HG03469 (cell line): ENCODE results near the gene ME3.
"Not testable (repeated sequence)": the region's sequence is repeated elsewhere in the genome, so short reads cannot be mapped to it uniquely, and the experiment has no call there.

Experiments
- ATAC-seq: cut with Tn5 transposase; IDR thresholded peaks from one replicate; pipeline ENCODE4 v1.9.1; 2021; ENCODE audit warnings: mild to moderate bottlenecking, moderate library complexity, moderate number of reproducible peaks; ENCODE audit not compliant: unreplicated experiment

ME3 gene

DNA sequence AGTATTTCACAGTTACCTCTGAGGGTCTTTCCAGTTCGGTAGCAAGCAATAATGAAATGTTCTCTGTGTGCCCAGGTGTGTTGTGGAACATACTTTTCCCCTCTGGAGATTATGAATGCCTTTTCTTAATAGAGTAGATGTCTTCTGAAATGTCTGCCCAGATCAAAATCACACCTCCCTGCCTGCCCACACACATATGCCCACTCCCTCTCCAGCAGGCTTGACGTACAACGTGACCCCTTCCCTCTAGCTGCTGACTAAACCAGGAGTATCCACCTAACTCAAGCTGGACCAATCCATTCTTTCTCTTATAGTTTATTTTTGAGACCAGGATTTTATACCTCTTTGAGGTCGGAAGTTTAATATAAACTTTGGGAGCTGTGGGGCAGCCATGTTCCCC is 48.7 kb downstream of the ME3 start:
- no peak for ATAC-seq

DNA sequence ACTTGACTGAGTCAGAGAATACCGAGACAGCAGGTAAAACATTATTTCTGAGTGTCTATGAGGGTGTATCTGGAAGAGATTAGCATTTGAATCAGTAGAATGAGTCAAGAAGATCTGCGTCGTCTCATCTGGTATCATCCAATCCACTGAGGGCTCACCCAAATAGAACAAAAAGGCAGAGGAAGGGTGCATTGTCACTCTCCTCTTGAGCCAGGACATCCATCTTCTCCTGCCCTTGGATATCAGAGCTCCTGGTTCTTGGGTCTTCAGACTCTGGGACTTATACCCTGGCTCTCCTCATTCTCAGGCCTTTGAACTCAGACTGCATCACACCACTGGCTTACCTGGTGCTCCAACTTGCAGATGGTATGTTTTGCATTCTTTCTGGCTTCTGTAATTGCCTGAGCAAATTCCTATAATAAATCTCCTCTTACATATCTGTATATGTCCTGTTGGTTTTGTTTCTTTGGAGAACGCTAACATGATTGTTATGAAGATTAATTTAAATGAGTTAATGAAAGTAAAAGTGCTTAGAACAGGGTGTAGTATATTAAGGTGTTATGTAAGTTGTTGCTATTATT is 49.3 kb downstream of the ME3 start:
- no peak for ATAC-seq

DNA sequence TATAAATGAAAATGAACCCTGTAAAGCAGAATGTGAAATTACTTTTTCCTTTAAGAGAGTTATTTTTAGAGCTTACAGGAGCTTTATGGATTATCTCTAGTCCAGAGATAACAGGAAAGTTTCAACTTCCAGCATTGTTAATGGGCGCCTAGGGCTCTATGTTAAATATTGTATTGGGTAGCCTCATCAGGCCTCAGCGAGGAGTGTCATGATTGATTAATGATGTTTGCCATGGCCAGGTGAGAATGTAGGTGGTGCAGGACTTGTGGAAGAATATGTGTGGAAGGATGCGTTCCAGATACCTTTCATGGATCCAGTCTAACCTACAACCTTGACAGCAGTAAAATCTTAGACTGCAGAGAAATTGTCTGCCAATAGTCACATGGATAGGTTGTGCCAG is 50.6 kb downstream of the ME3 start:
- no peak for ATAC-seq

DNA sequence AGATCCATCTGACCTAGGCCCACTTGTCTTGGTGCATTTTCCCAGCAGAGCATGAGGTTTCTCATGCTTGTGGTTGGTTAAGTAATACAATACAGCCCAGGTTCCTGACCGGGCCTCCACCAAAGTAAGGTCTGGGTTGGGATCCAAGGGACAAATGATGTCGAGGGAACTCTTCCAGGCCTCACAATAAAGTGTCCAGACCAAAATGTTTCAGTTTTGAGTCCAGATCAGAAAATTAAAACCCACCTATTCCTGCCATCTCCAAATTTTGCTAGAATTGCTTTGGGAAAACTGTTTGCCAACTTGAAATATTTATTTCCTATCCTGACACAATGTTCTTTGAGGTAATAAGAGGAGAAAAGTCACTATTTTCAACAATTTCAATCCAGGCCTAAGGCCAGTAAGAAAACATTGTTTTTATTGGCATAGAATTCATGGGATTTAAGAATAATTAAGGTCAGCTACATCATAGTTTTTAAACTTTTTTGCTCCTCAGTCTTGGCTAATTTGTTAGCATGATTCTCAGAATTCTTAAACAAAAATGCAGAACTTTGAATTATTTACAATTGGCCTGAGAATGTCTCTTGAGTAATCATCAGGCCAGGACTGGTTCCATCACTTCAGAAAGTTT is 51.4 kb downstream of the ME3 start:
- ATAC-seq = no peak

DNA sequence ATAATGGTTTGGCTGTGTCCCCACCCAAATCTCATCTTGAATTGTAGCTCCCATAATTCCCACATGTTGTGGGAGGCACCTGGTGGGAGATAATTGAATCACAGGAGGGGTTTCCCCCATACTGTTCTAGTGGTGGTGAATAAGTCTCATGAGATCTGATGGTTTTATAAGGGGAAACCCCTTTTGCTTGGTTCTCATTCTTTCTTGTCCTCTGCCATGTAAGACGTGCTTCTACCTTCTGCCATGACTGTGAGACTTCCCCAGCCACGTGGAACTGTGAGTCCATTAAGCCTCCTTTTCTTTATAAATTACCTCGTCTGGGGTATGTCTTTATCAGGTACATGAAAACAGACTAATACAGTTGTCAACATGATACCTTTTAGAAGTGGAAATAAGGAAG is 53.0 kb downstream of the ME3 start:
- ATAC-seq = not testable (repeated sequence)

DNA sequence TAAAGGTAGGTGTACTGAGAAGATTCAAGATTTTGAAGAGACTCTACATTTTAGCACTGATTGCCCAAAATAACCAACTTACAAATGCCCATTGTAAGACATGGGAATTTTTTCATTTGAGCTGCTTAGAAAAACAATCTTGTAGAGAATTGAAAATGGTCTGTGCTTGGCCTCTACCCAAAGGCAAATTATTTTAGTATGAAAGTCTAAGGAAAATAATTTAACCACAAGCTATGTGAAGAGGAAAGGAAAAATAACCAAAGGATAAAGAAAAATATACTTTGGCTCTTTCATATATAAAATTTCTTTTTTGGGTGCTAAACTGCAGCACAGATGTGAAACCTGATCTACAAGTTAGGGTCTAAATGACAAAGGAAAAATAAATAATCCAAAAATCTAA is 54.9 kb downstream of the ME3 start:
- no peak for ATAC-seq

DNA sequence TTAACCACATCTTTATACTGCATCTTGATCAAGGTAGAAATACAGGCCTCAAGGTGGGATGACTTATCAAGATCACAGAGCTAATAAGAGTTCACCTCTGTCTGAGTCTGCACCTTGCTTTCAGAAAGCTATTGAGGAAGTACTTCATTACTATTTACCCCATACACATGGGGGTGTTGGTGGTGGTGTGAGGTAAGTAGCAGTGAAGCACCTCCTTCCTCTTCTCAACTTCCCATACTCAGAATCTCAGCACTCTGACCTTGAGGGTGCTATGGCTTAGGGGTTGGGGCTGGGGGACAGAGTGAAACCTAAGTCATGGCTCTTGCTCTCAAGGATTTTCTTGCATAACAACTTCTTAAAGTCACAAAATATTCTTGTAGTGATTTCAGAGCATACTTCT is 56.9 kb downstream of the ME3 start:
- ATAC-seq = no peak

DNA sequence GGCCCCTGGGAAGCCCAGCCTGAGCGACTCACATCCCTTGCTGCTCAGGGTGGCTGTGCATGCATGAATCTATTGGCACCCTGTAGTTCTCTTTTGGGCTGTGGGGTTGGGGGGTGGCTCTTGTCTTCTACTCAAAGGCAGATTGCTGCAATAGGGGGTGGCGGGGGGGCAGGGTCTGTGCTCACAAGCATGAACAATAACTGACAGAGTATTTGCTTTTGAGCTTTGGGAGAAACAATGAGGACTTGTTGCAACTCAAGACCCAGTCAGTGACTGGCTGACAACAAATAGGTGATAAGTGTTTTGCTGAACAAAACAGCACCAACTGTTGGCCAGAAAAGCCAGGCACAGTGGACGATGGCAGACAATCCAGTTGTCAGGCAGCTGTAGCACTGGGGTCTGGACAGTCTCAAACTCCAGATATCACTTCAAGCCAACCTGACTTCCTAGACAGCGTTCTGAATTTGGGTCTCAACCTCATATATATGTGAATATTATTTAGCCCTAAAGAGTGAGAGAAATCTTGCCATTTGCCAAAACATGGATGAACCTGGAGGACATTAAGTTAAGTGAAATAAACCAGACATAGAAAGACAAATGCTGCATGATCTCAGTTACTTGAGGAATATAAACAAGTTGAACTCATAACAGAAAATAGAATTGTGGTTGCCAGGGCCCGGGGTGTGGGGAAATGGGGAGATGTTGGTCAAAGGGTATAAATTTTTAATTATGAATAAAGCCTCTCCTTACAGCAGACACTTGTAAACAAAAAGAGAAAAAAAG is 61.7 kb downstream of the ME3 start:
- no peak for ATAC-seq

DNA sequence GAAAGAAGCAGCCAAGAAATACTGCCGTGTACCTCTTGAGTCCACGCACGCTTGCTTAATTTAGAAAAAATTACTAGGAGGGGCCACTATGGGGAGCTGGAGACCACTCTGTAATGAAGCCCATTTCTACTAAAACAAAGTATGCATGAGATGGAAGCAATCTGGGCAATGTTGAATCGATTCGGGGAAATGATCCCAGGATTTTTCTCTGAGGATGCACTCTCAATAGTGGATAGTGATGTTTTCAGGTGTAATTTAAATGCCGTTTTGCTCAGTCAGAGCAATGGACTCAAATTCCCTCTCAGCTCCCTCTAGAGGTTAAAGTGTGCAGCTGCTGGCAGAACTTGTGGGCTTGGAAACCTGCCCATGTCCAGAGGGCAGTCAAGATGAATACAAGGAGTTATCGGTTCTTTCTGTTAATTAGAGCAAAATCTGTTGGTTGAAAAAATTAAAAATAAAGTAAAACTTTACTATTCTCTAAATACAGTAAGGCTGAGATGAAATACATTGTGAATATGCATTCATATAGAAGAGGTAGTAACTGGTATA is 64.1 kb downstream of the ME3 start:
- ATAC-seq = peak; percentile 90

DNA sequence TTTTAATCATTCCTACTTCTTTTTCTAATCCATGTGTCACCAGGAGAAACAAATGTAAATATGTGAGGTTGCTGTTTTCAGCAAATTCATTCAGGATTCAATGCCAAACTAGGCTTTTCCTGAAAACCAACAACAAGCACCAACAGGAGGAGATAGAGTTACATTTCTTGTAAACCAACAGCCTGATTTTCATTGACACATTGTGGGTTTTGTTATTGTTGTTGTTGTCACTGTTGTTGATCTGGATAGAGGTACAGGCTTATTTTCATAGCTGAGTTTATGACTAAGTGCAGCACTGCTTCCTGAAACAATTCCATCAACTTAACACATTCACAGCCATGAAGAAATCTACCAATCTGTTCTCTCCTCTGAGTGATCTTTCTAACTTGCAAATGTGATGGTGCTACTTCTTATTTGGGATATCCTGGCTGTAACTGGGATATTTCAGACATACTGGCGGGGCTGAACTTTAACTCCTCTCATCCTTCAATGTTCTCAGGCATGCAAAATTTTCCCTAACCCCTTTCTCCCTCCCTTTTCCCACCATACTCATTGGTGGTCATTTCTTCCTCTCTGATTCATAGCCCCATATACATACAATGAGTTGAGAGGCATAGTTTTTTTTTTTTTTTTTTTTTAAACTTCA is 65.5 kb downstream of the ME3 start:
- ATAC-seq = no peak

DNA sequence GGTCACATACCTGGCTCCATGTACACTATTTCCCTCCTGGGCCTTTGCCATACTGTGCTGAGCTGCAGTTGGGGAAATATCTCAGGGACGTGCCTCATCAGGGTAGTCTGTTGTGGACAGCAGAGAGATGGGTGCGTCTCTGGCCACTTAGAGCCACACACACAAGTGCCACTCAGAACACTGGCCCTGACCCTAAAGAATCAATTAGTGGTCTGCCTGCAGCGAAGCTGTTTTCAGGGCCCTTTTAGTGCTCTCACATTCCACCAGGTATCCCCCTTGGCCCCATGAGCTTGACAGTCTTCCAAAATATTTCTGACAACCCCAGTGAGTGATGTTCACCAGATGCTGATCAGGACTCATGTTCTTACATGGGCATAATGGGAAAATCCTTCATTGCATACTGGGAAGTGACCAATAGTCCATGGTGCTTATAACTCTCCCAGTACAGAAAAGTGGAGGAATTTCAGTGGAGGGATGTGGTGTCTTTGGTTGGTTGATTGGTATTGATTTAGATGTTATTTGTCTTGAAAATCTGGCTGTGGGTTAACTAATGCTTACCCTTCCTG is 66.1 kb downstream of the ME3 start:
- no peak for ATAC-seq

DNA sequence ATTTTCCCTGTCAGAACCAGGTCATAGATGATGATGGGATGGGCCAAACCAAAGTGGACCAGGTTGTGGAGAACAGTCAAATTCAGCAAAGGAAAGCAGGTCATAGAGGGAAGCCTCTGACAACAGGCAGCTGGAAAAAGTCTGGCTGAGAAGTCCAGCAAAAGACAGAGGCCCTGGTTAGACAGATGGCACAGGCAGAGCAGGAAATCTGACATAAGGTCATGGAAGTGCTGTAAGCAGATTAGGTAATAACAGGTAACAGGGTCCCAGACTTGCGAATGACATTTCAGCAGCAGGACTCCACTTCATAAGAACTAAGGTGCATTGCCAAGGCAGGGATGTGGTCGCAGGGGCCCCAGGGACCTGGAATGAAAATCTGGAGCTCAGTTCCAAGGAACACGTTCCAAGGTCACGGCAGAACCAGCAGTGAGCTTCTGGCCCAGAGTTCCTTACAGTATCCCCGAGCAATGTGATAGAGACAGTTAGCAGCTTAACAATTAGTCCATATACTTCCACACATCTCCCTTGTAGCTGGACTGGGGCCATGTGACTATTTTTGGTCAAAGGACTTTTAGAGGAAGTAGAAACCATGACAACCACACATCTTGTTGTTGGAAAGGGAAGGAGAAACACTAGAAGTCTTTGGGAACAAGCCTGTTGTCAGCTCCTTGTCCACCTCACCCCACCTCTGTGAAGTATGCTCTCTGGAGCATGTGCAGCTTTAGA is 75.4 kb downstream of the ME3 start:
- ATAC-seq = no peak

DNA sequence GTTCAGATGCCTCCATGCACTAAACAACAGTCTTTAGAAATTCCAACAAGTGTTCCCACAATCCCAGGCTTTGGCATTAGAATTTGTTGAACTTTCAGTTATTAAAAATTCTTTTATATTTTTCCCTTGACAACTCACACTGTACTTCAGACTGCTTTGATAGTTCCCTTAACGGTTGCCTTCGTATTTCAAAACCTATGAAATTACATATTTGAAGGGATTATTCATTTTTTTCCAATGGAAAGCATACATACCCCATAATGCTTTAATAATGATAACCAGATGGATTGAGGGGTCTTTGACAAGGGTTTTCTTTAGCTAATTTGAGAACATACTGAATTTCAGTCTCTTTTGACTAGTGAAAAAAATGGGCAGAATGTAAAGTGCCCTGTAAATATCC is 76.5 kb downstream of the ME3 start:
- no peak for ATAC-seq

DNA sequence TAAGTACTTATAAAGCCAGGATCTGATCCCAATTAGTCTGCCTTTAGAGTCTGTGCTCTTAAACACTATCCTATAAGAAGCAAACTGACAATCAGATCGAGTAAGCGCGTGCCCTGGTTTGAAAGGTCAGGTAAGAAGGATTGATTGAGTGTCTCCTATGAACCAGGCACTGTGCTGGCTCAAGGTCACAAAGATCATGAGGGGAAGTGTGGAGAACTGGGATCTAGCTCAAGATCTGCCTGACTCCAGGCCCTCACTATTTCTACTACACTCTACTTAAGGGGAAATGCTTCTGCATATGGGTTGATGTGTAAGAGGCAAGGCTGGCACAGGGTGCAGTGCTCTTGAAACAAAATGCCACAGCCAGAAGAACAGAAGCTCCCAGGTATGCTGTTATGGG is 77.0 kb downstream of the ME3 start:
- no peak for ATAC-seq

DNA sequence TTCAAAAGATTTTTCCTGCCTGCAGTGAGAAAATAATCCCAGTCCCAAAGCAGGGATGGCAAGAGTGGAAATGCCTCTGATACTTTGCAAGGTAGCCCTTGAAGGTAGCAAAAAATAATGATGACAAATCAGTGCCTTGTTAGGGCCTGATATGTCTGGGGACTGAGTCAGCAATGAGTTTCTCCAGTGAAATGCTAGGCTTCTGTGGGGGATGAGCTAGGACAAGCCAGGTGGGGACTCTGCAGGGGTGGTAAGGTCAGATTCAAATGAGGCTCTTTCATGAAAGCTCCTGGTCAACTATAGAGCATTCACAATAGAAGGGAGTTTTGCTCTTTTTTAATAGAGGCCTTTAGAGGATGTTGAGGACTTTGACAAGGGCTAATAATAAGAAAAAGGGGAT is 77.7 kb downstream of the ME3 start:
- no peak for ATAC-seq

DNA sequence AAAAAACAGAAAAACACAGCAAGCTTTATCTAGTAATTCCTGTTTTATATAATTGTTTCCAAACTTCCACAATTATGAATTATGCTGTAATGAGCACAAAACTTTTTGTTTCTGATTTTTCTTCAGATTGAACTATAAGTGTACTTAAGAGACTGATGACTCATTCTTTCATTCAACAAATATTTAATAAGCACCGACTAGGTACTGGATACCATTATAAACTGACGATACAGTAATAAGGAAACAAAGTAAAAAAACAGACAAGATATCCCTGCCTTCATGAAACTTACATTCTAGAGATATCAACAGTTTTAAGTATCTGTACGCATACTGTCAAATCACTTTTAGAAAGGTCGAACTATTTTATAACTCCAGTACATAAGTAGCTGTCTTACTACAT is 78.6 kb downstream of the ME3 start:
- ATAC-seq = no peak

DNA sequence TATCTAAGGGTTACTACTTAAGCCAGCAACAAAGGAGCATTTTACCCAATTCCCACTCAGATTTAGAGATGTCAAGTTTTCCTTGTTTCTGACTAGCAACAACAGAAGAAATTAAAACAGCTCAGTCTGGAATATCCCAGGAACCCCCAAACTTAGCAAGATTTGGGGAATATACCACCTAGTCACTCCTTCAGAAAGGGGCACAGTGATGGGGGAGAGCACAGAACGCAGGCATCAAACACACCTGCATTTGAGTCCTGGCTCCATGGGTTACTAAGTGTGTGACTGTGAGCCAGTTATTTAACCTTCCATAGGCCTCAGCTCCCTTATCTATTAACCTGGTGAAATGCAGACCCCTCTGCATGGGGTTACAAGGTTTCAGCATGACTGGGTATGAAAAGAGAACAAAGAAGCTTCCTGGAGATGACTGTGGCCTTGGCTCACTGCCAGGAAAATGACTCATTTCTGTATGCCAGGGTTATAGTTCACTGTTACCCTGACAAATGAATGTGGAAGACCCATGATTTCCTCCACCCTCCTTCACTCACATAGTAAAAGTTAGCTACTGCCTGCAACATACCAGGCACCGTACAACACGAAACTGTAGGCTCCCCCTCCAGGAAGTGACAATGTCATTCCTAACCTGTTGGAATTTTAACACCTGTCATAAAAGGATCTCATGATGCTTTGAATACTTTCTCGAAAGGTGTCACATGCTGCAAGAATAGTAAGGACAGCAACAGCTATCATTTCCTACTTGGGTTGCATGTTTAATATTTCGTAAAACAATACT is 79.6 kb downstream of the ME3 start:
- ATAC-seq = peak; percentile 94

DNA sequence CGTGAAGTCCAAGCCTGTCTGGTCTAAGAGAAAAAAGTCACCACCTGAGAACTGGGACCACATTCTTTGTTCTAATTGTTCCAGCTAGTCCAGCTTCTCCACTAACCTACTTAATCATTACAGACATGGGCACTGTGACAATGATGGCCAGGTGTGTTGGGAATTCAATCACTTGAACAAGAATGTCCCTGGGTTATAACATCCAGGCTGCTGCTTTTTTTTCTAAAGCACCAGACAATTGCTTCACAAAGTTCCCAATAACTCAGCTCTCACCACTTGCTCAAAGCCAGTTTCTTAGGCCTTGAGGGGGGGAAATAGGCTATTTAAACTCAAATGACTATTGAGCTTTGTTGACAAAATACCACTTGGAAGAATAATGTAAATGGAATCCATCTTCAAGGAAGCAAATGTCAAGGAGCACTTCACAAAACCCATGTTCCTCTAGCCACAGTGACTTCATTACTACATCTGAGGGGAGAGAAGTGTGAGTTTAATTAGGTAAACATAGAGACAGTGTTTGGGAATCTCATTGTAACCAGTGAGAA is 80.3 kb downstream of the ME3 start:
- no peak for ATAC-seq

DNA sequence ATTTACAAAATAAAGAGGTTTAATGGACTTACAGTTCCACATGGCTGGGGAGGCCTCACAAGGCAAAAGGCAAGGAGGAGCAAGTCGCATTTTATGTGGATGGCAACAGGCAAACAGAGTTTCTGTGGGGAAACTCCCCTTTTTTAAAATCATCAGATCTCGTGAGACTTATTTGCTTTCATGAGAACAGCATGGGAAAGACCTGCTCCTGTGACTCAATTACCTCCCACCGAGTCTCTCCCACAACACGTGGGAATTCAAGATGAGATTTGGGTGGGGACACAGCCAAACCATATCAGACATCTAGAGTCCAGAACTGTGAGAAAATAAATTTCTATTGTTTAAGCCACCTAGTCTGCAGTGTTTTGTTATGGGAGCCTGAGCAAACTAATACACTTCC is 80.8 kb downstream of the ME3 start:
- ATAC-seq = no peak
